ENCODE measurements around the gene ZNF800. TPM values are rescaled to one million over a fixed set of nuclear protein-coding genes. Genes with fewer than 3 reads are reported as not detected.
"Not testable (repeated sequence)": the region's sequence is repeated elsewhere in the genome, so short reads cannot be mapped to it uniquely, and the experiment has no call there.

Gene ZNF800
- total and polyA plus RNA-seq, 2 experiments from 2014 or later: 16.9 to 20.8 TPM

DNA sequence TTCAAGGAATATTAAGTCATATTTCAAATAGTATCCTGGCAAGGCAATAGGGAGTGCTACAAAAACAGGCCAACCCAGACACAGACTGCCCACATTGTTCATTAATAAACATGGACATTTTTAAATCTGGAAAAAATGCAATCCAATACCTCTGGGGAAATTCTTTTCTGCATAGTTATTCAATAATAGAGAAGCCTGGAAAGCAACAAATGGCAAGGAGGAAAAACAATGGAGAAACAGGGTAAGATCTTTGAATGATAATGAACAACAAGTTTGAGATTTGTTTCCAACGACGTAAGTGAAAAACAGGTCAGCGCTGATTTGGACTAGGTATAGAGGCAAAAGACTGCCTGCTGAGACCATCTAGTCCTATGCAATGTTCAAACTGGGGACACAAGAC is 44.7 kb upstream of the ZNF800 start:
- 0 out of 2 replicates have a peak, but pooled peaks cover 12% of the 10 kb centered on the region for H3F3A ChIP-seq (ENCODE audit: insufficient read depth)
- TF ChIP-seq EZH2phosphoT487 (IDR thresholded peaks at IDR 0.05; ENCODE audit: insufficient read depth, low read depth) (no peak), EZH2 (IDR thresholded peaks at IDR 0.05; ENCODE audit: insufficient read depth, poor library complexity, severe bottlenecking) (no peak)
- H3K4me3 ChIP-seq: no peak overlapping the region
- DNase-seq: no peak
- H4K20me1 ChIP-seq (ENCODE audit: insufficient read depth): no peaks in the 10 kb centered on the region
- H2AFZ ChIP-seq: no peak overlapping the region
- H3K9me2 ChIP-seq (ENCODE audit: insufficient read depth): no peaks in the 10 kb centered on the region
- H3K27ac ChIP-seq: no peak overlapping the region
- no peaks in the 10 kb centered on the region for H3K9me3 ChIP-seq (ENCODE audit: low read depth)
- no peaks in the 10 kb centered on the region for H3K36me3 ChIP-seq (ENCODE audit: low read depth)
- H3K79me2 ChIP-seq (ENCODE audit: insufficient read depth): no peaks in the 10 kb centered on the region
- WGBS, 2 experiments (ENCODE audit: low coverage in 1 of 2, low lambda C conversion rate in 2 of 2, missing lambda C conversion rate in 2 of 2): 83 to 88% methylated on average over 3 of the region's 3 CpGs
- H3K27me3 ChIP-seq (replicated peaks; ENCODE audit: insufficient read depth): 0 out of 2 replicates have a peak, but pooled peaks cover 7% of the 10 kb centered on the region
- in situ Hi-C loops (cut with MboI): no loop called here
- H3K9ac ChIP-seq: no peak overlapping the region
- peak overlapping the region; percentile 54 for H3K4me2 ChIP-seq (ENCODE audit: unreplicated experiment)
- peaks cover 20% of the 10 kb centered on the region for H3K4me1 ChIP-seq (ENCODE audit: insufficient read depth)

DNA sequence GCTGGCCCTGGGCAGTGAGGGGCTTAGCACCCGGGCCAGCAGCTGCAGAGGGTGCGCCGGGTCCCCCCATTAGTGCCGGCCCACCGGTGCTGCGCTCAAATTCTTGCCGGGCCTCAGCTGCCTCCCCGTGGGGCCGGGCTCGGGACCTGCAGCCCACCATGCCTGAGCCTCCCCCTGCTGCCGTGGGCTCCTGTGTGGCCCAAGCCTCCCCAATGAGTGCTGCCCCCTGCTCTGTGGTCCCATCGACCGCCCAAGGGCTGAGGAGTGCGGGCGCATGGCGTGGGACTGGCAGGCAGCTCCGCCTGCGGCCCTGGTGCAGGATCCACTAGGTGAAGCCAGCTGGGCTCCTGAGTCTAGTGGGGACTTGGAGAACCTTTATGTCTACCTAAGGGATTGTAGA is 36.8 kb upstream of the ZNF800 start:
- in situ Hi-C loops (cut with MboI); DNase-seq: not testable (repeated sequence)
- WGBS, 2 experiments (ENCODE audit: low coverage in 1 of 2, low lambda C conversion rate in 2 of 2, missing lambda C conversion rate in 2 of 2): 74 to 81% methylated on average over 15 to 17 of the region's 18 CpGs

DNA sequence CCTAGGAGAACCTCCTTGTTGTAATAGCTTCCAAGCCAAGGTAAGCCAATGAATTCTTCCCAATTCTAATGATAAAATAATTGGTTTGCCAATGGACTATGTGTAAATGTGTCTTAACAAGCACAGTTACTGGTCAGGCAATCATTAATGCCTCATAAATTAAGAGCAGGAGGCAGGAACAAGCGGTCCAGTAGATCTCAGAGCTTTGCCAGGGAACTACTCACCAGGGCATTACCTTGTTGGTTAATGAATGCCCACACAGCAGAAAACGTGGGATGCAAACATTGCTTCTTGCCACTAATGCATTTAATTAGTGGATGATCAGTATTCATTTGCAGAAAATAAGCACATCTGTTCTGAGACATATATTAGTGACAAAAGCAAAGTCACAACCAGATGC is 26.7 kb upstream of the ZNF800 start:
- H3K9ac ChIP-seq: no peak overlapping the region
- H3K4me1 ChIP-seq (ENCODE audit: insufficient read depth): no peaks in the 10 kb centered on the region
- no peak overlapping the region for H3K4me2 ChIP-seq (ENCODE audit: unreplicated experiment)
- H3K27me3 ChIP-seq (replicated peaks; ENCODE audit: insufficient read depth): peaks cover 7% of the 10 kb centered on the region
- no peaks in the 10 kb centered on the region for H3F3A ChIP-seq (ENCODE audit: insufficient read depth)
- in situ Hi-C loops (cut with MboI): no loop called here
- TF ChIP-seq EZH2 (IDR thresholded peaks at IDR 0.05; ENCODE audit: insufficient read depth, poor library complexity, severe bottlenecking): no peak
- TF ChIP-seq EZH2phosphoT487 (IDR thresholded peaks at IDR 0.05; ENCODE audit: insufficient read depth, low read depth): no peak
- no peaks in the 10 kb centered on the region for H3K9me3 ChIP-seq (ENCODE audit: low read depth)
- H3K9me2 ChIP-seq (ENCODE audit: insufficient read depth): no peaks in the 10 kb centered on the region
- no peak for DNase-seq
- no peaks in the 10 kb centered on the region for H4K20me1 ChIP-seq (ENCODE audit: insufficient read depth)
- H3K79me2 ChIP-seq (ENCODE audit: insufficient read depth): no peaks in the 10 kb centered on the region
- H3K36me3 ChIP-seq (ENCODE audit: low read depth): no peaks in the 10 kb centered on the region
- 17 to 21% methylated on average over 2 of the region's 2 CpGs for WGBS, 2 experiments (ENCODE audit: low coverage in 1 of 2, low lambda C conversion rate in 2 of 2, missing lambda C conversion rate in 2 of 2)
- no peak overlapping the region for H3K4me3 ChIP-seq
- no peak overlapping the region for H2AFZ ChIP-seq
- H3K27ac ChIP-seq: no peak overlapping the region

More for the DNA sequence above, 36.8 kb upstream of the ZNF800 start:
- not testable (repeated sequence) for H3K79me2 ChIP-seq (ENCODE audit: insufficient read depth); H3K4me1 ChIP-seq (ENCODE audit: insufficient read depth); H3K4me2 ChIP-seq (ENCODE audit: unreplicated experiment); H4K20me1 ChIP-seq (ENCODE audit: insufficient read depth); H3K27ac ChIP-seq; H2AFZ ChIP-seq; H3K9ac ChIP-seq; H3K27me3 ChIP-seq (replicated peaks; ENCODE audit: insufficient read depth); H3K4me3 ChIP-seq; H3F3A ChIP-seq (ENCODE audit: insufficient read depth); H3K36me3 ChIP-seq (ENCODE audit: low read depth); H3K9me3 ChIP-seq (ENCODE audit: low read depth); H3K9me2 ChIP-seq (ENCODE audit: insufficient read depth)

DNA sequence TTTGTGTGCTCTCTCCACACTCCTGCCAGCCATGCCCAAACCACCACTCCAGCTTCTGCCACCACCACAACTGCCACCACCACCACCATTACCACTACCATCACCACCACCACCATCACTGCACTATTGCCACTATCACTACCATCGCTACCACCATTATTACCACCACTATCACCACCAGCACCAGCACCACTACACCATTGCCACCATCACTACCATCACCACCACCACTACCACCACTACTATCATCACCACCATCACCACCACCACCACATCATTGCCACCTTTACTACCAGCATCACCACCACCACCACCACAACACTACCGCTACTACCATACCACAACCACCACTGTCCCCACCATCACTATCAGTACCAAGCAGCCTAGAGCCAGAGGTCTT is 26.0 kb upstream of the ZNF800 start:
- no peak for DNase-seq
- WGBS, 2 experiments (ENCODE audit: low coverage in 1 of 2, low lambda C conversion rate in 2 of 2, missing lambda C conversion rate in 2 of 2): 45 to 50% methylated on average over 2 of the region's 2 CpGs
- no peak overlapping the region for H3K9ac ChIP-seq
- H3K9me2 ChIP-seq (ENCODE audit: insufficient read depth): no peaks in the 10 kb centered on the region
- in situ Hi-C loops (cut with MboI): no loop called here
- H3K4me2 ChIP-seq (ENCODE audit: unreplicated experiment): no peak overlapping the region
- no peaks in the 10 kb centered on the region for H3K79me2 ChIP-seq (ENCODE audit: insufficient read depth)
- no peaks in the 10 kb centered on the region for H3F3A ChIP-seq (ENCODE audit: insufficient read depth)
- H2AFZ ChIP-seq: no peak overlapping the region
- H3K27me3 ChIP-seq (replicated peaks; ENCODE audit: insufficient read depth): peaks cover 7% of the 10 kb centered on the region
- no peak overlapping the region for H3K4me3 ChIP-seq
- H3K36me3 ChIP-seq (ENCODE audit: low read depth): no peaks in the 10 kb centered on the region
- no peak for TF ChIP-seq EZH2 (IDR thresholded peaks at IDR 0.05; ENCODE audit: insufficient read depth, poor library complexity, severe bottlenecking)
- TF ChIP-seq EZH2phosphoT487 (IDR thresholded peaks at IDR 0.05; ENCODE audit: insufficient read depth, low read depth): no peak
- H4K20me1 ChIP-seq (ENCODE audit: insufficient read depth): no peaks in the 10 kb centered on the region
- no peaks in the 10 kb centered on the region for H3K4me1 ChIP-seq (ENCODE audit: insufficient read depth)
- no peaks in the 10 kb centered on the region for H3K9me3 ChIP-seq (ENCODE audit: low read depth)
- H3K27ac ChIP-seq: no peak overlapping the region

DNA sequence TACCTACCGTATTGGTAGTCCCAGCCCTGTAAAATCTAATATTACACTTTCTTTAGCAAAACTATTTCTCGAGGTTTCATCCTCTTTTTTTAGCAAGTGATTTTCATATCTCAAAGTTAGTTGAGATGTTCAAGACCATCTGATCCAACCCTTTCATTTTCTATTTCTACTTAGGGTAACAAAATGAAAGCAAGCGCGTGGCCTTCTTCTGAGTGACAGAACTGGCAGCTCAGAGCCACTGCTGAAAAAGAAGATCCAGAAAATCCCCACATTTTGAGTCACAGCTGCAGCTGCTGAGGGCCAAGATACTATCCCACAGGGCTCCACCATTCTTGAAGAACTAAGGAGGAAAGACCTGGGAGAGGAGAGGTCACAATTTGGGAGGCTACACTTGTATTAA is 24.8 kb upstream of the ZNF800 start:
- no peak for TF ChIP-seq EZH2phosphoT487 (IDR thresholded peaks at IDR 0.05; ENCODE audit: insufficient read depth, low read depth)
- TF ChIP-seq EZH2 (IDR thresholded peaks at IDR 0.05; ENCODE audit: insufficient read depth, poor library complexity, severe bottlenecking): no peak
- in situ Hi-C loops (cut with MboI): no loop called here

More for the DNA sequence above, 24.8 kb upstream of the ZNF800 start:
- no peak overlapping the region for H3K4me2 ChIP-seq (ENCODE audit: unreplicated experiment)
- 35 to 38% methylated on average over 4 of the region's 4 CpGs for WGBS, 2 experiments (ENCODE audit: low coverage in 1 of 2, low lambda C conversion rate in 2 of 2, missing lambda C conversion rate in 2 of 2)
- no peaks in the 10 kb centered on the region for H3K36me3 ChIP-seq (ENCODE audit: low read depth)
- no peaks in the 10 kb centered on the region for H3K9me3 ChIP-seq (ENCODE audit: low read depth)
- no peak overlapping the region for H3K27ac ChIP-seq
- H3F3A ChIP-seq (ENCODE audit: insufficient read depth): no peaks in the 10 kb centered on the region
- H4K20me1 ChIP-seq (ENCODE audit: insufficient read depth): no peaks in the 10 kb centered on the region
- H2AFZ ChIP-seq: no peak overlapping the region
- H3K4me1 ChIP-seq (ENCODE audit: insufficient read depth): no peaks in the 10 kb centered on the region
- H3K4me3 ChIP-seq: no peak overlapping the region
- DNase-seq: no peak
- no peaks in the 10 kb centered on the region for H3K79me2 ChIP-seq (ENCODE audit: insufficient read depth)
- H3K9me2 ChIP-seq (ENCODE audit: insufficient read depth): no peaks in the 10 kb centered on the region
- H3K9ac ChIP-seq: no peak overlapping the region
- H3K27me3 ChIP-seq (replicated peaks; ENCODE audit: insufficient read depth): peaks cover 7% of the 10 kb centered on the region

All from GM23248 (cell line).